ENCODE measurements around the gene KCNK7. TPM values are rescaled to one million over a fixed set of nuclear protein-coding genes. Genes with fewer than 3 reads are reported as not detected.
A peak's percentile ranks its signal among the peaks of the same experiment; 100 is the strongest.

The KCNK7 gene
- total and polyA plus RNA-seq, 2 donors, result 0.63 to 1.2 TPM

DNA sequence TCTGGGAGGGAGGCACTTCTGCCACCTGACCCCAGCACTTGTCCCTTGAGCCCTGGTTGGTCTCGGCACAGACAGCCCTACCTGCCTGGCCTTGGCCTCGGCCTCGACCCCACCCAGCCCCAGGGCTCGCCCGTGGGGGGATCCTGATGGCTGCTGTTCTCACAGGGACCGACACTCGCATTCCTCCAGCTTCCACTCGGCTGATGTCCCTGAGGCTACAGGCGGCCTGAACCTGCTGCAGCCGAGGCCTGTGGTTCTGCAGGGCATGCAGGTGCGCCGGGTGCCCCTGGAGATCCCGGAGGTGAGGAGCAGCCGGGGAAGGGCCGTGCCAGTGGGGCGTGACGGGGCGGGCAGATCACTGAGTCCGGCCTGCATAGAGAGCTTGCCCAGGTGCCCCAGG is 25.1 kb upstream of the KCNK7 start:
- Histone ChIP-seq H3K4me3 (ENCODE audit: low read depth, low read length) (no peak overlapping the region), H3K27ac (ENCODE audit: low read depth) (no peak overlapping the region), H3K4me1 (ENCODE audit: insufficient read depth) (no peaks in the 10 kb centered on the region), H3K36me3 (ENCODE audit: insufficient read depth) (peaks cover 7% of the 10 kb centered on the region)
- 92% methylated on average over 19 of the region's 19 CpGs for WGBS
- no peak for DNase-seq (ENCODE audit: extremely low spot score)

DNA sequence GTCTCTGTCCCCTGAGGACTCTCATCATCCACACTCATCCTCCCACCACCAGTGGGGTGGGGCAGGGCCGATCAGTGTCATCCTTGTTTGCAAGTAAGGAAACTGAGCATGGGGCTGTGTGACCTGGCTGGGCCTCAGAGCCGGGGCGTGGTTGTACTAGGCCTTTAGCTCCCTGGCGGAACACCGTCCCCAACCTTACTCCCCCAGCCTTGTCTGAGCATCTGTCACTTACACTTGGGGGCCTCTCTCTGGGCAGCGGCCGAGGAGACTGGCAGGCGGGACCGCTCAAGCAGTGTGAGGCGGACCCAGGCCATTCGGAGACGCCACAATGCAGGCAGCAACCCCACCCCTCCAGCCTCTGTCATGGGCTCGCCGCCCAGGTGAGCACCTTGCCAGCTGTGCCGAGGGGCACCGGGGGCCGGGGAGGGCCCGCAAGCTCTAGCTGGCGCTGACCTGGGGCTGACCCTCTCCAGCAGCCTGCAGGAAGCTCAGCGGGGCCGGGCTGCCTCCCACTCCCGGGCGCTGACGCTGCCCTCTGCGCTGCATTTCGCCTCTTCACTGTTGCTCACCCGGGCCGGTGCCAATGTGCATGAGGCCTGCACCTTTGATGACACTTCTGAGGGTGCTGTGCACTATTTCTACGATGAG is 23.8 kb upstream of the KCNK7 start:
- no peak for DNase-seq (ENCODE audit: extremely low spot score)
- Histone ChIP-seq H3K4me1 (ENCODE audit: insufficient read depth) (no peaks in the 10 kb centered on the region), H3K36me3 (ENCODE audit: insufficient read depth) (peaks cover 7% of the 10 kb centered on the region)

DNA sequence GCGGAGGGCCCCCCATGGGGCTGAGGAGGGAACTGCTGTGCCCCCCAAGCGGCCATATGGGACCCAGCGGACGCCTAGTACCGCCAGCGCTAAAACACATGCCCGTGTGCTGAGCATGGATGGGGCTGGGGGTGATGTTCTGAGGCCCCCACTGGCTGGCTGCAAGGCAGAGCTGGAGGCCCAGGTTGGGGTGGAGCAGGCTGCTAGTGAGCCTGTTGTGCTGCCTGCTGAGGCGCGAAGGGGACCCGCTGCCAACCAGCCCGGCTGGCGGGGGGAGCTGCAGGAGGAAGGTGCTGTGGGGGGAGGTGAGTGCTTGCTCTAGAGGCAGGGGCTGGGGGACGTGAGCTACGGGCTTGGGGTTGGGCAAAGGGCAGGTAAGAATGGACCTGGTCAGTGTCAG is 23.2 kb upstream of the KCNK7 start:
- WGBS, result 90% methylated on average over 14 of the region's 14 CpGs
- no peak overlapping the region for H3K27ac ChIP-seq (ENCODE audit: low read depth)
- no peak for DNase-seq (ENCODE audit: extremely low spot score)
- no peak overlapping the region for H3K4me3 ChIP-seq (ENCODE audit: low read depth, low read length)
- no peaks in the 10 kb centered on the region for H3K4me1 ChIP-seq (ENCODE audit: insufficient read depth)
- H3K36me3 ChIP-seq (ENCODE audit: insufficient read depth), result peaks cover 7% of the 10 kb centered on the region

More for the DNA sequence above, 23.8 kb upstream of the KCNK7 start:
- WGBS, result 93% methylated on average over 29 of the region's 29 CpGs
- Histone ChIP-seq H3K27ac (ENCODE audit: low read depth) (no peak overlapping the region), H3K4me3 (ENCODE audit: low read depth, low read length) (no peak overlapping the region)

DNA sequence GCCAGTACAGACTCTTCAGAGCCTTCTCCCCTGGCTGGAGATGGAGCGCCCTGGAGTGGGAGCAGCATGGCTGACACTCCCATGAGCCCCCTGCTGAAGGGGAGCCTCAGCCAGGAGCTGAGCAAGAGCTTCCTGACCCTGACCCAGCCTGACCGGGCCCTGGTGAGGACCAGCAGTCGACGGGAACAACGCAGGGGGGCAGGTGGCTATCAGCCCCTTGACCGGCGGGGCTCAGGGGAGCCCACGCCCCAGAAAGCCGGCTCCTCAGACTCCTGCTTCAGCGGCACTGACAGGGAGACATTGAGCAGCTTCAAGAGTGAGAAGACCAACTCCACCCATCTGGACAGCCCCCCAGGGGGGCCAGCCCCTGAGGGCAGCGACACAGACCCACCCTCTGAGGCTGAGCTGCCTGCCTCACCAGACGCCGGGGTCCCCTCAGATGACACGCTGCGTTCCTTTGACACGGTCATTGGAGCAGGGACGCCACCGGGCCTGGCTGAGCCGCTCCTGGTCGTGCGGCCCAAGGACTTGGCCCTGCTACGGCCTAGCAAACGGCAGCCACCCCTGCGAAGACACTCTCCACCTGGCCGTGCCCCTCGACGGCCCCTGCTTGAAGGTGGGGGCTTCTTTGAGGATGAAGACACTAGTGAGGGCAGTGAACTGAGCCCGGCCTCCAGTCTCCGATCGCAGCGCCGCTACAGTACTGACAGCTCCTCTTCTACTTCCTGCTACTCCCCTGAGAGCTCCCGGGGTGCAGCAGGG is 22.6 kb upstream of the KCNK7 start:
- Histone ChIP-seq H3K27ac (ENCODE audit: low read depth) (no peak overlapping the region), H3K4me1 (ENCODE audit: insufficient read depth) (peaks cover 1% of the 10 kb centered on the region), H3K36me3 (ENCODE audit: insufficient read depth) (peaks cover 7% of the 10 kb centered on the region), H3K4me3 (ENCODE audit: low read depth, low read length) (no peak overlapping the region)
- DNase-seq (ENCODE audit: extremely low spot score), result no peak
- WGBS, result 95% methylated on average over 33 of the region's 33 CpGs

DNA sequence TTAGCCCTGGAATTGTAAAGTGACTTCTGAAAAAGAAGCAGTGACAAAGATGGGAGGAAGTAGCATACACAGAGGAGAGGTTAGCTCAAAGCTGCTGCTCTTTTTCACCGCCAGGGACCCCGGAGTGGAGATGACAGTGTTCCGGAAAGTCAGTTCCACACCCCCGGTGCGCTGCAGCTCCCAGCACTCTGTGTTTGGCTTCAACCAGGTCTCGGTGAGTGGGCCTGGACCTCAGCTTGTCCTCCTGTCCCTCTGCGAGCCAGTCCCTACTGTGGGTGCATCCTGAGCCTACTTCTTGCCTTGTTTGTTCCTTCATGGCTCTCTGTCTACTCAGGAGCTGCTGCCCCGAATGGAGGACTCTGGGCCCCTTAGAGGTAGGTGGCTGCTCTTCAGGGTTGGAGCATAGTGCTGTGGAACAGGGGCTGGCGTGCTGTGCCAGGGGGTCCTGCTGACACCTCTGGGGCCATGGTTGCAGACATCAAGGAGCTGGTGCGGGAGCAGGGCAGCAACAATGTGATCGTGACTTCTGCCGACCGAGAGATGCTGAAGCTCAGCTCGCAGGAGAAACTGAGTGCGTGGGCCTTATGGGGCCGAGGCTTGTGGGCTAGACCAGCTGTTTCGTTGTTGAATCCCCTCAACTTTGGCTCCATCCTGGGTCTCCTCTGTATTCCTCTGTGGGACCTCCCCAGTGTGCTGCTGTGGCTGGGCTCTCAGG is 21.7 kb upstream of the KCNK7 start:
- Histone ChIP-seq H3K36me3 (ENCODE audit: insufficient read depth) (peaks cover 7% of the 10 kb centered on the region), H3K4me3 (ENCODE audit: low read depth, low read length) (no peak overlapping the region), H3K4me1 (ENCODE audit: insufficient read depth) (peaks cover 1% of the 10 kb centered on the region), H3K27ac (ENCODE audit: low read depth) (no peak overlapping the region)
- WGBS, result 86% methylated on average over 17 of the region's 17 CpGs
- no peak for DNase-seq (ENCODE audit: extremely low spot score)

DNA sequence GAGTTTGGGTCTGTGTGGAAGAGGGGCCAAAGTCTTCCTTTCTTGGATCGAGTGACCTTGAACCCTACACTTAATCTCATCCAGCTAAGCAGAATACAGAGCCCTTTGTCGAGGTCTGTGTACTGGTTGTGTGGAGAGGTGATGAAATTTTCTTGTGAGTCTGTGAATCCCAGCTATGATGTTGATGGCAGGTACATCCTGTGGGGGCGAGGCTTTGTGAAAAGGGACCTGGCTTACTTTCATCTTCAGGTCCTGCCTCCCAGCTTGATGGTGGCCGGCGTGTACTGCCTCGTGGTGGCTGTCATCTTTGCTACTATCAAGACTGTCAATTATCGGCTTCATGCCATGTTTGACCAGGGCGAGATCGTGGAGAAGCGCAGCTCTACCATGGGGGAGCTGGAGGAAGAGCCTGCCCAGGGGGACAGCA is 21.0 kb upstream of the KCNK7 start:
- DNase-seq (ENCODE audit: extremely low spot score), result no peak
- 68% methylated on average over 10 of the region's 10 CpGs for WGBS
- no peak overlapping the region for H3K27ac ChIP-seq (ENCODE audit: low read depth)
- peak overlapping the region; percentile 88 for H3K4me3 ChIP-seq (ENCODE audit: low read depth, low read length)
- H3K4me1 ChIP-seq (ENCODE audit: insufficient read depth), result peaks cover 1% of the 10 kb centered on the region
- H3K36me3 ChIP-seq (ENCODE audit: insufficient read depth), result peaks cover 7% of the 10 kb centered on the region

DNA sequence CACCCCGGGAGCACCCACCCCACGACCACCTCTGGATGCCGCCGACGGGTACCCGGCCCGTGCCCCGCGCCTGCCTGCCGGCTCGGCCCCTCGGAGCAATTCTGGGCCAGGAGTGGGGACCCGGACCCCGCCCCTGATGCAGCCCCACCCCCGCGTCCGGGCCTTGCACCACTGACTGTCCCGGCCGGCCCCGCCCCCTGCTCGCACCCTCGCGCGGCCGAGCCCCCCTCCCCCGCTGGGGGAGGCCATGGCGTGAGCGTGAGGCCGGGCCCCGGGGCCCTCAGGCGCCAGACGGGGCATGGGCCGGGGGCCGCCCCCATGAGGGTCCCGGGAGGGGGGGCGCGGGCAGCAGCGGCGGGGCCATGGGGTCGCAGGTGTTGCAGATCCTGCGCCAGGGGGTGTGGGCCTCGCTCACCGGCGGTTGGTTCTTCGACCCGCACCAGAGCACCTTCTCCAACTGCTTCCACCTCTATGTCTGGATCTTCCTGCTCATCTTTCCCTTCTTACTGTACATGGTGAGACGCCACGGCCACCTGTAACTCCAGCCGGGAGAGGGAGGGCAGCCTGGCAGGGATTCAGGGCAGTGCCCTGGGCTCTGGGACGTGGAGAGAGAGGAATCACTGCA is 20.5 kb upstream of the KCNK7 start:
- Histone ChIP-seq H3K4me1 (ENCODE audit: insufficient read depth) (peaks cover 1% of the 10 kb centered on the region), H3K36me3 (ENCODE audit: insufficient read depth) (peaks cover 7% of the 10 kb centered on the region), H3K4me3 (ENCODE audit: low read depth, low read length) (peak overlapping the region; percentile 88), H3K27ac (ENCODE audit: low read depth) (no peak overlapping the region)
- WGBS, result under 1% methylated on average over 50 of the region's 50 CpGs
- no peak for DNase-seq (ENCODE audit: extremely low spot score)

DNA sequence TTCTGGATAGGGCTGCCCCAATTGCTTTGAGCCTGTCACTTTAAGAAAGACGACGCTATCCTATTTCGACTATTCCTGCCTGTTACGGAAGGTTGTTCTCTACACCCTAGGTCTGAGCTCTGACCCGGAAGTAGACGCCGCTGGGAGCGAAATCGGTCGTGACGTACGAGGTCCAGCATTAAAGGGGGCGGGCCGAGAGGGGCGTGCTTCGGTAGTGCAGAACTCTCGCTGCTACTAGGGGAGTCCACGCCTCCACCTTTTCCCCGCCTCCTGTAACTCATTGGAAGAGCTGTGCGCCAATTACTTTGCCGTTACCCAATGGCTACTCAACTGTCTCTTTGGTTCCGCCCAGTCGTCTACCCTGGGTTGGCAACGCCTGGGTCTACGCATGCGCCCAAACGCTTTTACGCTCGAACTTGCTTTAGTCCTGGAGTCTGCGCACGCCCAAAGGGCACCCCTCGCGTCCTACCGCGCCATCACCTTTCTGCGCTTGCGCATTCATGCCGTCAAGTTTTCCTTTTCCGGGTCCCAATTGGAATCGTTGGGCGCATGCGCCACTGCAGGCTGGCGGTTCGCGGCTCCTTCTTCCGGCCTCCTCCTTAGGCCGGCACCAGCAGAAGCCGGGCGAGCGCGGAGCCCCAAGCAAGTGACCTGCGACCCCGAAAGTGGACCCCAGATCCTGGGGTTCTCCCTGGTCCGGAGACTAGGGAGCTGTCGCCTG is 19.8 kb upstream of the KCNK7 start, which contains the start of gene PCNX3:
Gene PCNX3, plus strand, starts transcription at position 548 of the 721 bp plus-strand sequence. CDS start 536 bp downstream, outside the sequence.
- WGBS, result under 1% methylated on average over 55 of the region's 55 CpGs
- DNase-seq (ENCODE audit: extremely low spot score), result peak; percentile 100
- Histone ChIP-seq H3K4me3 (ENCODE audit: low read depth, low read length) (peak within 1 kb of the TSS; percentile 88), H3K36me3 (ENCODE audit: insufficient read depth) (peaks cover 7% of the 10 kb centered on the region), H3K27ac (ENCODE audit: low read depth) (peak within 1 kb of the TSS; percentile 85), H3K4me1 (ENCODE audit: insufficient read depth) (peaks cover 1% of the 10 kb centered on the region)

DNA sequence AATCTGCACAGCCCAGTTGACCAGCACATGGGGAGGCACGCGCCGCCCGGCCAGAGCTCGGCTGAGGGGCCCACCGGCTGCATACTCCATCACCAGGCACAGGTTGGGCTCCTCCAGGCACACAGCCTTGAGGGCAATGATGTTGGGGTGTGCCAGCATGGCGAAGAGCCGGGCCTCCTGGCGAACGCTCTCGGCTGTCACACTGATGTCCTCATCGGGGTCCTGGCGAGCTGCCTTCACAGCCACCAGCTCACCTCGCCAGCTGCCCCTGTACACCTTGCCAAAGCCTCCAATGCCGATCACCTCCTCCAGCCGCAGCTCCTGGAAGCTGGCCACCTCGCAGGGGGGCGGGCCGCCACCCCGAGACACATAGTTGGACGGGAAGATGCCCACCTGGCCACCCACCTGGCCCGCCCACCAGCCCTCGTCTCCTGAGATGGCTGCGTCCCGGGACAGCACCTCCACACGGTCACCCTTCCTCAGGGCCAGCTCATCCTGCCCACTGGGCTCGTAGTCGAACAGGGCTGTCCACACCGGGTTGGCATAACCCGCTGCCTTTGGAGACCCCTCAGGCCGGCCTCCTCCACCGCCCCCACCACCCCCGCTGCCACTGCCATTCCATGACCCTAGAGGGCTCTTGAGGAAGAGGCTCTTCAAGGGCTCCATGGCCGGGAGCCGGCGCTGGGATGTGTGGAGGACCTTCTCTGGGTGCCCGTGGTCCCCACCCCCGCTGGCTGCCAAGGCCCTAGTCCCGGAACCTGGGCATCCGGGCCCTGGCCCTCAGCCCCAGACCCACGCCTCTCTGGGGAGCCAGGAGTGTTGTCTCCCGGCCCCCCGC is 17.7 kb upstream of the KCNK7 start:
- 29% methylated on average over 43 of the region's 43 CpGs for WGBS
- peaks cover 1% of the 10 kb centered on the region for H3K36me3 ChIP-seq (ENCODE audit: insufficient read depth)
- H3K4me3 ChIP-seq (ENCODE audit: low read depth, low read length), result peak overlapping the region; percentile 75
- no peak for DNase-seq (ENCODE audit: extremely low spot score)
- peaks cover 1% of the 10 kb centered on the region for H3K4me1 ChIP-seq (ENCODE audit: insufficient read depth)
- peak overlapping the region; percentile 93 for H3K27ac ChIP-seq (ENCODE audit: low read depth)

DNA sequence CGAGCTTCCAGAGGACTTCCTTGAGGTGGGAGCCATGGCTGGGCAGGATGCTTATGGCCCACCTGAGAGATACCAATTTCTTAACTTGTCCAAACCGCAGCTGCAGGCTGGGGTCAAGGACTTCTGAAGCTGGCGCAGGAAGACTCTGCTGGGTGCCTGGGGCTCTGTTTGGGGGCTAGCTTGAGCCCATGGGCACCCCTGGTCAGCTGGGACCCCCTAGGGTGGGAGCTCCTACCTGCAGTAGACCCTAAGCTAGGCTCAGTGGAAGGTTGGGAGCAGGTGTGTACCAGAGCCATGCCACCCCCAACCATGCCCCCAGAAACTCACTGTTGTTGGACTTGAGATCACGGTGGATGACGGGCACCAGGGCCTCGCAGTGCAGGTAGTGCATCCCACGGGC is 17.1 kb upstream of the KCNK7 start:
- peak overlapping the region; percentile 24 for H3K27ac ChIP-seq (ENCODE audit: low read depth)
- no peak for DNase-seq (ENCODE audit: extremely low spot score)
- 72% methylated on average over 7 of the region's 7 CpGs for WGBS
- no peaks in the 10 kb centered on the region for H3K36me3 ChIP-seq (ENCODE audit: insufficient read depth)
- peaks cover 1% of the 10 kb centered on the region for H3K4me1 ChIP-seq (ENCODE audit: insufficient read depth)
- H3K4me3 ChIP-seq (ENCODE audit: low read depth, low read length), result peak overlapping the region; percentile 75

DNA sequence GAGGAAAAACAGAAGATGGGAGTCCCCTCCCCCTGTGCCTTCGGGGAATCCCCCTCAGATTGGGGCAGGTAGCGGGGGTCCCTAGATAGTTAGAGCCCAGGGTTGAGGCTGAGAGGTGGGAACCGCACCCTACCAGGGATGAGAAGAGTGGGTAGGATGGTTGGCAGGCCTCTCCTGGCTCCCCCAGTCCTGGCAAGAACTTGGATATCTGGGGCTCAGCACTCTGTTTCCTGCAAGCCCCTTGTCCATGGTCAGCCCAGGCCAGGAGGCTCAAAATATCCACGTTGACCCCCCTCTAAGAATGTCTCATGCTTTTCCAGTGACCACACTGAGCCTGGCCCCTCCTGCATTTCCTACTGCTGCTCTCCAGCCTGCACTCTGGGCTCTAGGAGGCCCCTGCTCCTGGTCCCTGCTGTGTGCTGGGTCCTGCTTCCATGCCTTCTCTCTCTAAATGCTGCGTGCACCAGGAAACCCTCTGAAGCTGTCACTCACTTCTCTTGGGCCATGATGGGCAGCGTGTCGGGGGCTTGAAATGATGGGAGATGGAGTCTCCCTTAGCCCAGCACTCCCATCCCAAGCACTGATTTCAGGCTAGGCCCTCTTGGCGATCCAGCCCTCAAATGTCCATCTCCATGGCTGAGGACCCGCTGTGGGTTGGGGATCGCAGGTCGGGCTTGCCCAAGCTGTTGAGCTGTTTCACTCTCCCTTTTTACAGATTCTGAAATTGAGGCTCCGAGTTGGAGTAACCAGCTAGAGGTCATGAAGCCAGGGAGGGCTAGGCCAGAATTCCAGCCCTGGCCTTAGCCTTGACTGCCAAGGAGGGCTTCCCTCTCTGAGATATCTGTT is 16.4 kb upstream of the KCNK7 start:
- Histone ChIP-seq H3K27ac (ENCODE audit: low read depth) (no peak overlapping the region), H3K4me3 (ENCODE audit: low read depth, low read length) (peak overlapping the region; percentile 10), H3K4me1 (ENCODE audit: insufficient read depth) (peaks cover 1% of the 10 kb centered on the region), H3K36me3 (ENCODE audit: insufficient read depth) (no peaks in the 10 kb centered on the region)
- no peak for DNase-seq (ENCODE audit: extremely low spot score)
- WGBS, result 66% methylated on average over 12 of the region's 12 CpGs
